ENCODE results near the gene NT5C. TPM values are rescaled to one million over a fixed set of nuclear protein-coding genes. Genes with fewer than 3 reads are reported as not detected.
A peak's percentile ranks its signal among the peaks of the same experiment; 100 is the strongest.
"Not testable (repeated sequence)": the region's sequence is repeated elsewhere in the genome, so short reads cannot be mapped to it uniquely, and the experiment has no call there.

Gene NT5C
- total RNA-seq, 4 donors from 2014 or later, result 30.2 to 60.0 (median 44.9) TPM

- no peaks in the 10 kb centered on the region for H3K36me3 ChIP-seq
- no peak overlapping the region for H3K27ac ChIP-seq
- H3K27me3 ChIP-seq, result no peaks in the 10 kb centered on the region
- H3K9me3 ChIP-seq, result no peaks in the 10 kb centered on the region
- TF ChIP-seq POLR2A (IDR thresholded peaks at IDR 0.05), result no peak
- TF ChIP-seq CTCF (IDR thresholded peaks at IDR 0.05), result no peak
- DNase-seq, result no peak
- intact Hi-C loops (cut with DNase I; ENCODE audit: low total_unique reads), result no loop called here
- peaks cover 0 to 8% of the 10 kb centered on the region in 2 donors for H3K4me1 ChIP-seq
- no peak overlapping the region for H3K4me3 ChIP-seq
Measured at GRCh38 chr17:75128694-75129505, 2.6 kb downstream of the NT5C start.

GRCh38 chr17:75127936-75128335 lies 3.6 kb downstream of the NT5C start:
- DNase-seq; H3K27me3 ChIP-seq; H3K27ac ChIP-seq; H3K9me3 ChIP-seq; intact Hi-C loops (cut with DNase I; ENCODE audit: low total_unique reads); H3K36me3 ChIP-seq; H3K4me3 ChIP-seq; H3K4me1 ChIP-seq: not testable (repeated sequence)

- intact Hi-C loops (cut with DNase I; ENCODE audit: low total_unique reads), result no loop called here
Measured at GRCh38 chr17:75126954-75127353, 4.6 kb downstream of the NT5C start.

GRCh38 chr17:75125984-75126383 lies 5.6 kb downstream of the NT5C start:
- Histone ChIP-seq H3K4me3 (no peak overlapping the region), H3K27me3 (no peaks in the 10 kb centered on the region), H3K4me1 (peaks cover 0 to 5% of the 10 kb centered on the region in 2 donors), H3K9me3 (no peaks in the 10 kb centered on the region), H3K27ac (no peak overlapping the region), H3K36me3 (no peaks in the 10 kb centered on the region)
- intact Hi-C loops (cut with DNase I; ENCODE audit: low total_unique reads), result no loop called here
- no peak for TF ChIP-seq POLR2A (IDR thresholded peaks at IDR 0.05)
- no peak for DNase-seq

More at GRCh38 chr17:75126954-75127353, 4.6 kb downstream of the NT5C start:
- H3K9me3 ChIP-seq, result no peaks in the 10 kb centered on the region
- no peaks in the 10 kb centered on the region for H3K36me3 ChIP-seq
- no peak overlapping the region for H3K4me3 ChIP-seq
- no peaks in the 10 kb centered on the region for H3K27me3 ChIP-seq
- no peak for TF ChIP-seq POLR2A (IDR thresholded peaks at IDR 0.05)
- TF ChIP-seq CTCF (IDR thresholded peaks at IDR 0.05), result no peak
- H3K27ac ChIP-seq, result no peak overlapping the region
- no peak for DNase-seq
- peaks cover 0 to 8% of the 10 kb centered on the region in 2 donors for H3K4me1 ChIP-seq

- Histone ChIP-seq H3K27me3 (no peaks in the 10 kb centered on the region), H3K27ac (peak overlapping the region in 1 of 2 donors; percentile 8), H3K4me3 (no peak overlapping the region), H3K9me3 (no peaks in the 10 kb centered on the region), H3K36me3 (no peaks in the 10 kb centered on the region), H3K4me1 (no peaks in the 10 kb centered on the region)
- intact Hi-C loops (cut with DNase I; ENCODE audit: low total_unique reads), result no loop called here
- DNase-seq, result no peak
- TF ChIP-seq CTCF (IDR thresholded peaks at IDR 0.05) (no peak), POLR2A (IDR thresholded peaks at IDR 0.05) (no peak)
Measured at GRCh38 chr17:75124819-75125162, 6.8 kb downstream of the NT5C start.

- Histone ChIP-seq H3K4me1 (no peaks in the 10 kb centered on the region), H3K27ac (peak overlapping the region in 1 of 2 donors; percentile 43), H3K27me3 (no peaks in the 10 kb centered on the region), H3K36me3 (no peaks in the 10 kb centered on the region), H3K4me3 (no peak overlapping the region), H3K9me3 (no peaks in the 10 kb centered on the region)
- peak in 1 of 2 donors; percentile 57 for DNase-seq
- TF ChIP-seq CTCF (IDR thresholded peaks at IDR 0.05), result no peak
- no peak for TF ChIP-seq POLR2A (IDR thresholded peaks at IDR 0.05)
- intact Hi-C loops (cut with DNase I; ENCODE audit: low total_unique reads), result no loop called here
Measured at GRCh38 chr17:75124041-75124818, 7.3 kb downstream of the NT5C start.

Measured in uterus (tissue), 4 donors.